Measurements from ENCODE around the gene SMIM13. TPM values are rescaled to one million over a fixed set of nuclear protein-coding genes. Genes with fewer than 3 reads are reported as not detected.
"Not testable (repeated sequence)": the region's sequence is repeated elsewhere in the genome, so short reads cannot be mapped to it uniquely, and the experiment has no call there.

Gene SMIM13
- total RNA-seq, 2 donors from 2014 or later: 4.4 to 7.2 TPM

GRCh38 chr6:11078266-11078665 is 15.4 kb upstream of the SMIM13 start:
- 98% methylated on average over 4 of the region's 4 CpGs for WGBS
- intact Hi-C loops (cut with DNase I): no loop called here
- Histone ChIP-seq H3K27ac (no peak overlapping the region), H3K4me3 (no peak overlapping the region), H3K27me3 (replicated peaks; ENCODE audit: insufficient read depth) (no peaks in the 10 kb centered on the region), H3K4me1 (replicated peaks) (no peaks in the 10 kb centered on the region), H3K9me3 (no peaks in the 10 kb centered on the region), H3K36me3 (no peaks in the 10 kb centered on the region)
- no peak for TF ChIP-seq POLR2A (IDR thresholded peaks at IDR 0.05)
- DNase-seq (ENCODE audit: low spot score): no peak

- Histone ChIP-seq H3K27me3 (replicated peaks; ENCODE audit: insufficient read depth) (no peaks in the 10 kb centered on the region), H3K4me3 (no peak overlapping the region), H3K27ac (no peak overlapping the region), H3K4me1 (replicated peaks) (no peaks in the 10 kb centered on the region), H3K36me3 (no peaks in the 10 kb centered on the region), H3K9me3 (no peaks in the 10 kb centered on the region)
- intact Hi-C loops (cut with DNase I): no loop called here
- TF ChIP-seq CTCF (IDR thresholded peaks at IDR 0.05) (no peak), POLR2A (IDR thresholded peaks at IDR 0.05) (no peak), POLR2AphosphoS5 (IDR thresholded peaks at IDR 0.05) (no peak)
- 73% methylated on average over 3 of the region's 3 CpGs for WGBS
- DNase-seq (ENCODE audit: low spot score): no peak
These were observed 13.3 kb upstream of the SMIM13 start for GRCh38 chr6:11080296-11080695.

- intact Hi-C loops (cut with DNase I): no loop called here
- Histone ChIP-seq H3K27me3 (replicated peaks; ENCODE audit: insufficient read depth) (no peaks in the 10 kb centered on the region), H3K27ac (no peak overlapping the region), H3K9me3 (no peaks in the 10 kb centered on the region), H3K4me3 (no peak overlapping the region), H3K36me3 (no peaks in the 10 kb centered on the region), H3K4me1 (replicated peaks) (no peaks in the 10 kb centered on the region)
- no peak for DNase-seq (ENCODE audit: low spot score)
- WGBS: 73% methylated on average over 4 of the region's 4 CpGs
- TF ChIP-seq CTCF (IDR thresholded peaks at IDR 0.05) (no peak), POLR2A (IDR thresholded peaks at IDR 0.05) (no peak), POLR2AphosphoS5 (IDR thresholded peaks at IDR 0.05) (no peak)
These were observed 10.1 kb upstream of the SMIM13 start for GRCh38 chr6:11083491-11083890.

- no peaks in the 10 kb centered on the region for H3K27me3 ChIP-seq (replicated peaks; ENCODE audit: insufficient read depth)
- no peak for DNase-seq (ENCODE audit: low spot score)
- H3K27ac ChIP-seq: no peak overlapping the region
- no peaks in the 10 kb centered on the region for H3K9me3 ChIP-seq
- TF ChIP-seq CTCF (IDR thresholded peaks at IDR 0.05): no peak
- TF ChIP-seq POLR2AphosphoS5 (IDR thresholded peaks at IDR 0.05): no peak
- TF ChIP-seq POLR2A (IDR thresholded peaks at IDR 0.05): no peak
- no peaks in the 10 kb centered on the region for H3K4me1 ChIP-seq (replicated peaks)
- no peaks in the 10 kb centered on the region for H3K36me3 ChIP-seq
- intact Hi-C loops (cut with DNase I): no loop called here
- no peak overlapping the region for H3K4me3 ChIP-seq
- WGBS: 96% methylated on average over 5 of the region's 5 CpGs
These were observed 9.7 kb upstream of the SMIM13 start for GRCh38 chr6:11083956-11084355.

GRCh38 chr6:11085758-11086435 is 7.7 kb upstream of the SMIM13 start:
- Histone ChIP-seq H3K27ac (no peak overlapping the region), H3K9me3 (no peaks in the 10 kb centered on the region), H3K4me3 (no peak overlapping the region), H3K36me3 (no peaks in the 10 kb centered on the region), H3K27me3 (replicated peaks; ENCODE audit: insufficient read depth) (no peaks in the 10 kb centered on the region), H3K4me1 (replicated peaks) (no peaks in the 10 kb centered on the region)
- 70% methylated on average over 3 of the region's 3 CpGs for WGBS
- no peak for TF ChIP-seq POLR2A (IDR thresholded peaks at IDR 0.05)
- no peak for TF ChIP-seq POLR2AphosphoS5 (IDR thresholded peaks at IDR 0.05)
- no peak for TF ChIP-seq CTCF (IDR thresholded peaks at IDR 0.05)
- intact Hi-C loops (cut with DNase I): no loop called here
- DNase-seq (ENCODE audit: low spot score): no peak

GRCh38 chr6:11087141-11087812 is 6.4 kb upstream of the SMIM13 start:
- H3K27me3 ChIP-seq (replicated peaks; ENCODE audit: insufficient read depth); DNase-seq (ENCODE audit: low spot score); H3K27ac ChIP-seq; H3K4me3 ChIP-seq; H3K4me1 ChIP-seq (replicated peaks); H3K36me3 ChIP-seq; H3K9me3 ChIP-seq; intact Hi-C loops (cut with DNase I): not testable (repeated sequence)
- 94% methylated on average over 46 of the region's 47 CpGs for WGBS
